K562 (cell line): ENCODE measurements around the gene BRINP2. TPM values are rescaled to one million over a fixed set of nuclear protein-coding genes. Genes with fewer than 3 reads are reported as not detected.

Experiments used
- ARID1B ChIP-seq: fragments of 450-650 bp; IDR thresholded peaks from 2 replicates; pipeline ENCODE4 v1.6.1; 2016; ENCODE audit warnings: antibody characterized with exemption, mild to moderate bottlenecking, inconsistent platforms
- CBX1 ChIP-seq: sonication (generic); IDR thresholded peaks from 2 replicates; pipeline ENCODE4 v1.6.1; 2016; ENCODE audit warnings: antibody characterized with exemption, low read depth, mild to moderate bottlenecking
- MGA ChIP-seq: fragments of 450-650 bp; IDR thresholded peaks from 2 replicates; pipeline ENCODE4 v1.6.1; 2016; ENCODE audit warnings: mild to moderate bottlenecking, moderate library complexity
- POLR2H ChIP-seq: IDR thresholded peaks from 2 replicates; pipeline ENCODE4 v1.6.1; 2016; ENCODE audit warnings: missing genetic modification characterization, low read depth, mild to moderate bottlenecking, control low read depth, missing compliant biosample characterization, moderate library complexity
- PREB ChIP-seq: sonication (generic); formaldehyde crosslinking; IDR thresholded peaks from 2 replicates; pipeline ENCODE4 v1.8.1; 2023; ENCODE audit warnings: mild to moderate bottlenecking, missing genetic modification reagents
- TCF7 ChIP-seq: sonication (generic); IDR thresholded peaks from 2 replicates; pipeline ENCODE4 v1.6.1; 2016; ENCODE audit warnings: antibody characterized with exemption, borderline replicate concordance
- ZNF23 ChIP-seq: fragments of 250-450 bp; sonication (Bioruptor Pico); IDR thresholded peaks from 2 replicates; pipeline ENCODE4 v1.4.0; 2020; ENCODE audit warnings: mild to moderate bottlenecking
- ZNF41 ChIP-seq: fragments of 250-450 bp; sonication (Bioruptor Pico); conservative IDR thresholded peaks from 2 replicates; pipeline ENCODE4 v1.4.0; 2020; ENCODE audit warnings: mild to moderate bottlenecking
- ZNF696 ChIP-seq: fragments of 250-450 bp; sonication (Bioruptor Pico); conservative IDR thresholded peaks from 2 replicates; pipeline ENCODE4 v1.4.0; 2020; ENCODE audit warnings: mild to moderate bottlenecking, moderate library complexity
- polyA plus RNA-seq, 8 experiments: library from polyadenylated mRNA; depleted of rRNA in 4 of 8; stranded (reverse) in 5 of 8; unstranded in 3 of 8; fragments of >200 nt; fragmentation: Nextera tagmentation in 2 of 8; fragmentation: Illumina TruSeq in 1 of 8; extraction: Ambion mirVana in 2 of 8; extraction: Trizol in 1 of 8; gene quantifications; 2 replicates each; pipeline versions ENCODE4 v1.2.1 to v1.2.3, GENCODE V29; 2011 to 2014; ENCODE audit warnings: inconsistent platforms in 1 of 8, missing spikeins in 1 of 8
- total RNA-seq, 7 experiments: library from RNA; depleted of rRNA in 6 of 7; stranded (reverse); fragments of >200 nt in 6 of 7; fragmentation: Illumina TruSeq in 2 of 7; extraction: Trizol in 2 of 7; gene quantifications; 2 replicates each; pipeline versions ENCODE4 v1.2.1 to v1.2.3, GENCODE V29; 2011 to 2021; ENCODE audit warnings: low replicate concordance in 1 of 7

BRINP2 gene
- total and polyA plus RNA-seq, 9 of the 15 experiments (the other 6 are each of a cell fraction or from before 2014, with no cell fraction given) = not detected

- TF ChIP-seq MGA = no peak
- no peak for TF ChIP-seq PREB (CRISPR knock-in tag)
- TF ChIP-seq TCF7 = no peak
- TF ChIP-seq CBX1 = no peak
- no peak for TF ChIP-seq POLR2H
- no peak for TF ChIP-seq ZNF696
- no peak for TF ChIP-seq ZNF23 (CRISPR knock-in tag)
- TF ChIP-seq ZNF41 (CRISPR knock-in tag) = no peak
- no peak for TF ChIP-seq ARID1B
Measured at GRCh38 chr1:177227978-177228692, 57.4 kb downstream of the BRINP2 start (continued).
